DMS153 treated with DMSO at 0.1 percent for 48 hours (cell line): ENCODE results near the gene GATA3.

Experiments
- DNase-seq: peaks from one replicate; lab custom pipeline; 2025; ENCODE audit not compliant: unreplicated experiment; lab: John Stamatoyannopoulos, UW

The GATA3 gene

DNA sequence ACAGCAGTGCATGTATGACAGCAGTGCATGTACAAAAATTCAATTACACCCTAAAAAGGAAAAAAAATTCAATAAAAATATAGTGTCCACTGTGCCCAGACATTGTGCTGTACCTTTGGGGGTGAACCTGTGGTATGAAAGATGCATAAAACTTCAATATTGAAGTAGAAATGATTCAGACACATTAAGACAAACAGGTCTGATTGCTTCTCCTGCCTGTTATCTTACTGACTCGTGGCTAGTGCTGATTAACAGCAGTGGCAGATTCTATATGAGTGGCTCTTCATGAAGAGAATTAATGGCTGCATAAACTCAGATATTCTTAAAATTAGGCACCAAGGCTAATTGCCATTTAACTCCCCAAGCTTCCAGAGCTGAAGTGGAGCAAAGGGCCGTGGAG is 37.9 kb downstream of the GATA3 start:
- no peak for DNase-seq

DNA sequence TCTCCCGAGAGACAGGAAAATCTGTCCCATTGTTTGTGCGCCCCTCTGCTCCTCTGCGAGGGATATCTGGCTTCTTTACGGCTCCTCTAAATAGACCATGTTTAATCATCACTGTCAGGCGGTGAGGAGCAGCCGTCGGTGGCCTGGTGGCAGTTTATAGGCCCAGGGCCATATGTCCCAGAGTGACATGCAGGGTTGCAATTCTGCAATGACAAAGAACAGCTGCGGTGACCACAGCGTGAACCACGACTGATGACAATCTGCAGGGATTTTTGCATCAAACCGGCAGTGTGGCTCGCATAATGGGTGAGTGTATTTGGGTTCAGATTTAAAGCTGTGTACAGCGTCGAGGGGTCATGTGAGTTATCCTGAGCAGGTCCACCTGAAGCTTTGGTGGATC is 41.5 kb downstream of the GATA3 start:
- no peak for DNase-seq

DNA sequence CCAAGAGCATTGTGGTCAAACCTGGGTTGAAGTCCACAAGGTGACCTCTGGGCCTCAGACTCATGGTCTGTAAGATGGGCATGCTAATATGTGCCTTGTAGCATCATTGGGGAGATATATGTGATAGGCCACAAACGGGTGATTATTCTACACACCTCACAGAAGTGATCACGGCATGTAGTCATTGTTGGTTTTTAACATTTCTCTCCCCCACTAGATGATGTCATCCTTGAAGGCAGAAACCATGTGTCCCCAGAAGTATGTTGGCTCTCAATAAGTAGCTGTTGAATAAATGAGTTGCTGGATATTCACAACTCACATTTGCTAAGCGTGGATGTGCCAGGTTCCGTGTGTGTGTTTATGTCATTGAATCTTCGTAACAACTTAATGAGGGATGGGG is 42.4 kb downstream of the GATA3 start:
- DNase-seq = no peak

DNA sequence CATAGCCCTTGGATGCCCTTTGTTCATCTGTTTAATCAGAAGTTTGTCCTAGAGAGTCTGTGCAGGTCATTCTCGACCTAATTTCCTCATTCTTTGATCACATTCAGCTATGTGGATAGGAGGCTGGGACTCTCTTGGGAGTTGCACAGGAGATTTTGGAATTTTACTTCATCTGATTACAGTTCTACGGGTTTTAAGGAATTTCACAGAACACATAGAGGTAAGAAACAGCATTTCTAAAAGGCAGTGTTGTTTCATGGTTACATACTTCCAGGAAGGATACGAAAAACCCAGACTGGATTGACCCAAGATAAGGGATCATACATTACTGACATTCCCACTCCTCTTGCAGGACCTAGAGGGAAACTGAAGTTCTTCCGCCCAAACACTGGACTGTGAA is 45.9 kb downstream of the GATA3 start:
- DNase-seq = no peak

DNA sequence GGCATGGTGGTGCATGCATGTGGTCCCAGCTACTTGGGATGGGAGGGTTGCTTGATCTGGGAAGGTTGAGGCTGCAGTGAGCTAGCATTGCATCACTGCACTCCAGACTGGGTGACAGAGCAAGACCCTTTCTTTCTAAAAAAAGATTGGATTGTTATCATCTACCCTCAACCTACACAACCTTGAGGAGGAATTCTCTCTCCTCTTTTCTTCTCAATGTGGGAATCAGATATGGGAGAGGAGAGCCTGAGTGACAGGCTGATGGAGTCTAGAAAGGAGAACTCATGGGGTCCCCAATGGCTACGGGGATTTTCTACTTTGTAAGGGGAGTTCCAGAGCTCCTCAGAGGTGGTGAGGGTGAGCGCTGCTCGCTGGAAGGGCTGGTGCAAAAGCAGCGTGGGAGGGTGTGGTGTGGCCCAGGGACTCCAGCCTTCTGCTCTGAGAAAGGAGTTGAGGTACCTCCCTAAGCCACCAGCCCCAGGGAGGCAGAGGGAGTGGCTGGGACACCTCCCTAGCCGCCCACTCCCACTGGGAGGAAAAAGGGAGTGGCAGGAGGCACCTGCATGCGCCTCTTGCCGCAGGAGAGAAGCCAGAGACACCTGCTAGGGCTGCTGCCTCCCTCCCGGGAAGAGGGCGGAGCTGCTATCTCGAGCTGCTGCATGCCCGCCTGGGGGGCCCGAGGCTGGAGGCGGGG is 48.4 kb downstream of the GATA3 start:
- no peak for DNase-seq

DNA sequence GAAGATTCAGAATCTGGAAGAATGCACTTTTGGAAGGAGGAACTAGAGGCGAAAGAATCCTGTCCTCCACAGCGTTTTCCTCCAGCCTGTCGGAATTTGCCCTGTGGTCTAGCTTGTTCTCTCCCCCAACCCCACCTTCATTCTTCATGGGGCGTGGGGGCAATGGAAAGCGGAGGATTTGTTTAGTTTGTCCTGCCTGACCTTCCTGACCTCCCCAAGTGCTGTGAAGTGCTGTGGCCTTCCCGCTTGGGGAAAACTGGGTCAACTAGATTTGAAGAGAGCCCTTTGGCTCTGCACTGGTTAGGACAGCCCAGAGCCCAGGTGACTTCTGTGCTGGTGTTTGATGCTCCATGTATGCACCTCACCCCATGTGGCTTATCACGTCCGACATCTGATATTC is 49.1 kb downstream of the GATA3 start:
- DNase-seq = no peak

DNA sequence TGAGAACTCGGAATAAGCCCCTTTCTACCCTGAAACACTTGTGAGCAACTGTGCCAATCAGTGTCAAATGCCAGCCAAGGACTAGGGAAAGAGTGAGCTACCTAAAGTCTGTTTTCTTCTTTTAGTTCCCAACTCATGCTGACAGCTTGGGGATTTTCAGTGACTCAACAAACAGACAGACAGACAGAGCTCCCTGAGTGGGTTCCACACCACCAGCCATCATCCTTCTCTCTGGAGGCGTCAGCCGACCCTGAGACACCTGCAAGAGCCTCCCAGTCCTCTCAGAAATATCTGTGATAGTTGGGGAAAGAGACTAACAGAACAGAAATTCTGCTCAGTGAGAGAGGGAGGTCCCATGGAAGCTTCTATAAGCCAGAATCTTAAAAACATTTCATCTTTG is 49.5 kb downstream of the GATA3 start:
- DNase-seq = no peak

DNA sequence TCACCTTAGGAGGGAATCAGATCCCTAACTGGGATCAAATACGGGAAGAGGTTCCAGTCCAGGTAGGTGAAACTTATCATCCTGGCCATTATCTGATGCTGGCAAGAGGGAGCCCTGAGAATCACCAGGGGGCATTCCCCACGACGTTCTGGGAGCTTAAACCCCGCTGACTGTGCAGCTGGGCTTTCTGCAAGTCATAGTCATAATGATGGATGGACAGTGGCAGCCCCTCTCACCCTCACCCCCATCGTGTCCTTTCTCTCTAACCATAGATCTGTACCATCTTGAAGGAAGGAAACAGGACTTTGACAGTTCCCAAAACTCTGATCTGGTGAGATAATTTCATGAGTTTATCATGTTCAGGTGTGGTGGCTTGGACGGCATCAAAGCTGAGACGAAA is 50.2 kb downstream of the GATA3 start:
- no peak for DNase-seq

DNA sequence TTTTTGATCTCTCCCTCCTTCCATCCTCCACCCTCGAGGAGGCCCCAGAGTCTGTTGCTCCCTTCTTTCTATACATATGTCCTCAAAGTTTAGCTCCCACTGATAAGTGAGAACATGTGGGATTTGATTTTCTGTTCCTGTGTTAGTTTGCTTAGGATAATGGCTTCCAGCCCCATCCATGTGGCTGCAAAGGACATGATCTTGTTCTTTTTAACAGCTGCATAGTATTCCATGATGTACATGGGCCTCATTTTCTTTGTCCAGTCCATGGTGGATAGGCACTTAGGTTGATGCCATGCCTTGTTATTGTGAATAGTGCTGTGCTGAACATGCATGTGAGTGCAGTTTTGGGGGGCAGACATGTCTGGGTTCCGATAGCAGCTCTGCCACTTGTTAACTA is 51.4 kb downstream of the GATA3 start:
- DNase-seq = no peak

DNA sequence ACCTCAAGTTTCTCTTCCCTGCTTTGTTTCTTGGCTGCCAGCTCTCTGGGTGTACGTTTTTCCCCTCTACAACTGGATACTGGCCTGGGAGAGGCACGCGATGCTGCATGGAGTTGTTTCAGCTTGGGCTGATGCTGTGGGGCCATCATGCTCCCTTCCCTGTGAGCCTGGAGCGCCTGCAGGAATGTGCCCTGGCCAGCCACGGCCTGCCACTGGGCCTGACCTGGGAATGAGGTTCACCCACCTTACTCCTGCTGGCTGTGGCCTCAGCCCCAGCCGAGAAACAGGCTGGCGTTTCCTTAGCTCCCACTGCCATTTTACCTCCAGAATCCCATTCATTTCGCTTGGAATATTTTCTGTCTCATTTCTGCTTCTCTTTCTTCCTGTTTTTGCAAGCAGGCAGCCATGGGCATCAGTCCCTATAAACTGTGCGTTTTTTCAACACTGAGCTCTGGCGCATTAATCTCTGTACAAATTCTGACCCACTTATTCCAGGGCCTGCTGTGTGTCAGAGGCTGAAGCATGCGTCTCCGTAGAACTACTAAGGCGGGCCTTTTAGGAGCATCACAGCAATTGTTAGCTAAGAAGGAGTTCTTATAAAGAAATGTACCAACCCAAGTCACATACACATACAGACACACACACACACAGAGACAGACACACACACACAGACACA is 57.9 kb downstream of the GATA3 start:
- no peak for DNase-seq

DNA sequence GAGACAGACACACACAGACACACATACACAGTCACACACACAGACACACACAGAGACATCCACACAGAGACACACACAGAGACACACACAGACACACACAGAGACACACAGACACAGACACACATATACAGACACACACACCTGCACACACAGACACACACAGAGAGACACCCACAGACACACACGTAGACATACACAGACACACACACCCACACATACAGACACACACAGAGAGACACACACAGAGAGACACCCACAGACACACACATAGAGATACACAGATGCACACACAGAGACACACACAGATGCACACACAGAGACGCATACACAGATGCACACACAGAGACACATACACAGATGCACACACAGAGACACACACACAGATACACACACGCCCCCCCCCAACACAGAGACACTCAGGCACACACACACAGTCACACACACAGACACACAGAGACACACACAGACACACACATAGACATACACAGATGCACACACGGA is 58.5 kb downstream of the GATA3 start:
- DNase-seq = no peak

DNA sequence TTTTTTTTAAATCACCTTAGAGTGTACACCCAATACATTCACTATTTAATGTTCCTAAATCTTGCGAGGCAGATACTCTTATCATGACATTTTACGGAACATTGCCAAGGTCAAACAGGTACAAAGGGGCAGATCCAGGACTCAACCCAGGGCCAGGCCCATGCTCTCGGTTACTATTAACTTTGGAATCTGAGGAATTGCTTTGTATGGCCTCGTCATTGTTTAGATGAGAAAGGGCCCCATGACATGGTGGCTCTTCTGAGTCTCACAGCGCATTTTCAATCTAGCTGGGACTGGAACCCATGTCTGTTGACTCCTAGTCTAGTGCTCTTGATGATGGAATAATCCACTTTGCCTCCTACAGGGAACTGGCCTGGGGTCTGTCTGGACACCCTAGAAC is 59.1 kb downstream of the GATA3 start:
- no peak for DNase-seq

DNA sequence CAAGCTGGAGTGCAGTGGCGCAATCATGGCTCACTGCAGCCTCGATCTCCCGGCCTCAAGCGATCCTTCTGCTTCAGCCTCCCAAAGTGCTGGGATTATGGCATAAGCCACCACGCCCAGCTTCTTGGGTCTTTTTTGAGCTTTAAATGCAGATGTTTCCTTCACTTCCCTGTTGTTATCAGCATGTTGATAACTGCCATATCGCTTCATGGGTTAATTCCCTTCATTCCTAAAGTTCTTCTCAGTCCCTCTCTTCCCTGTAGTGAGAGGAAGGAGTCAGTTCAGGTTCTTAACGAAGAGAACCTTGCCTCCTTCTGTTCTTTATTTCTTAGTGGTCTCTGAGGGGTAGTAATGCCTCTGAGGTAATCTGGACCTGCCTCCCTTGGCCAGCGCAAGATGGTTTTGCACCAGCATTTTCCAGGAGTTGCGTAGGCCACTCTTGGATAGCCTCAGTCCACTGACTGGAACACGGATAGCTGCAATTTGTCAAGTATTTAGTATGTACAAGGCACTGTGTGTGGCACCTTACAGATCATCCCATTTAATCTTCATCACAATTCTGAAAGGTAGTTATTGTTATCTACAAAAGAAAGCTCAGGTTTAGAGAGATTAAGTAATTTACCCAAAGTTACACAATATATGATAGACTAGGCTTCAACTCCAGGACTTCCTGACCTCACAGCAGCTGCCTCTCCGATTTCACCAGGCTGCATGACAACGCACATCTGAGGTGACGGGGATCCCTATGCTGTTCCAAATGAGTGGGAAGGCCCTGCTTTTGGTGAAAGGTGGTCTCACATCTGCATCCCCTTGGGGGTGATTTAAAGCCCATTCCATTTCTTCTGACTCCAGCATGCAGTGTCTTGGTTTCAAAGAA is 60.5 kb downstream of the GATA3 start:
- no peak for DNase-seq

DNA sequence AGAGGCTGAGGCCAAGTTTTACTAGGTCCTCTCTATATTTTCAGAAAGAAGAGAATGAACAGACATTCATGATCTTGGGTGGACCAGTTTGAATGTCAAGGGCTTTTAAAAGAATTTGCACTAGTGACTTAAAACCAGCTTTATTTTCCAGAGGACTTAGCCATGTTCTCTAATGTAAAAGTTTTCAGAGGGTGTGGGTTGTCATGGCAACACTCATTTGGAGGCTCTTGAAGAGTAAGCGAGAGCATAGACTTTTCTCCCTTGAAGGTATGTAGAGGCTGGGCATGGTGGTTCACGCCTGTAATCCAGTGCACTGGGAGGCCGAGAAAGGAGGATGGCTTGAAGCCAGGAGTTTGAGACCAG is 61.1 kb downstream of the GATA3 start:
- DNase-seq = no peak

DNA sequence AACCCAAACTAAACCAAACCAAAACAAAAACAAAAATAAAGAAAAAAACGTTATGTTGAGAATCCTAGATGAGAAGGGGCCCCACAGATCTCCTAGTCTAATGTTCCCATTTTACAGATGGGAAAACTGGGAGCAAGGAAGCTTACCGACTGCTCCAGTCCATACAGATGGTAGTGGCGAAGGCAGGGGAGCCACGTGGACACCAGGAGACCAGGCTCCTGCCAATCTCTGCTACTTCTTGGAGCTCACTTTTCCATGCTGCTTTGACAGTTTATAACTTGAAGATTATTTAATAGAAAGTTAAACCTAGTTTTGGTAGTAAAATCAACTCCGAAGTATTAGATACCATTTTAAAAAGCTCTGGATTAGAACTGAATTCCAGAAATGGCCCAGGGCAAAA is 62.0 kb downstream of the GATA3 start:
- no peak for DNase-seq

DNA sequence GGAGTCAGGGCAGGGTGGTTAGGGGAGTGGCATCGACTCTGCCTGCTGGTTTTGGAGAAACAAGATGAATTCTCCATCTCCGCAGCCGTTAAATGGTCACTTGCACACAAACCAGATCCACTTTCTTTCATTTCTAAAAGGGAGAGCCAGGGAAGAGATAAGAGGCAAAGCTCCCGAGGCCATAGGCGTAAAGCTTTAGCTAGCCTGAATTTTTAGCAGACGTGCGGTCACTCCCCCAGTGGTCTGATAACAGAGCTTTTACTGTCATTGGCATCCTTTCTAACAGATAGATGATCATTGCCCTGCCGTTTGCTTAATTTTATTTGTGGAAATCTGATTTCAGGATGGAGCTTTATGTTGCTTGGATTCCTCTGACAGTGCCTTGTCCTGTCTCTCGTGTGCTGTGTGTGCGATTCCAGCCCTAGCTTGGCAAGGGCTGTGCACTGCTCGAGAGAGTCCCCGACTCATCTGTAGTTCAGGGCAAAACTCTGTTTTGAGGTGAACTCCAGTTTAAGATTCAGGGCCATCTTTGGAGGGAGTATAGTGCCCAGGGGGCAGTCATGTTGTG is 62.5 kb downstream of the GATA3 start:
- no peak for DNase-seq

DNA sequence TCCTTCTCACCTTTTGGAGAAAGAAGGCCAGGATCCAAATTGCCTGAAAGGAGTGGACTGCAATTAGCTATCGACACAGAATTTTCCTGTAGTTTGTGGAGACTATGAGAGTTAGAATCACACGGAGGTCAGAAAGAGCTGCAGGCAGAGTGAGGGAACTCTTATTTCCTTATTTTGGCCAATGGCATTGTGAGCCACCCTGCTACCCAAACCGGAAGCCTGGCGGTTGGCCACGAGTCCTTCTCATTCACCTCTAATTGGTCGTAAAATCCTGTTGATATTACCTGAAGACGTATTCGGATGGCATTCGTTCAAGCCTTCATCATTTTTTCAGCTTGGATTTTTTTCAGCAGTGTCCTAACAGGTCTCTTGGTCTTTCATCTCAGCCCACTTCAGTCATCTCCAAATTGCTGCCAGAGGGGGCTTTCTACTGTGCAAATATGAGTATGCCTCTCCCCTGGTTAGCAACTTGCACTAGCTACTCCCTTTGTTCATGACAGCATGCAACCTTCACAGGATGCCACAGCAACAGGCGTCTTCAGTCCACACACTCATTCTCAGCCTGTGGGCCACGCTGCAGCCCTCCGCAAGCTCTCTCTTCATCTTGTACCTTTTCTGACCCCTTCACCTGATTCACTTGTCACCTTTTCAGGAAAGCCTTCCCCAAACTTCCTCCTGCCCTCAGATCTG is 66.9 kb downstream of the GATA3 start:
- DNase-seq = no peak

DNA sequence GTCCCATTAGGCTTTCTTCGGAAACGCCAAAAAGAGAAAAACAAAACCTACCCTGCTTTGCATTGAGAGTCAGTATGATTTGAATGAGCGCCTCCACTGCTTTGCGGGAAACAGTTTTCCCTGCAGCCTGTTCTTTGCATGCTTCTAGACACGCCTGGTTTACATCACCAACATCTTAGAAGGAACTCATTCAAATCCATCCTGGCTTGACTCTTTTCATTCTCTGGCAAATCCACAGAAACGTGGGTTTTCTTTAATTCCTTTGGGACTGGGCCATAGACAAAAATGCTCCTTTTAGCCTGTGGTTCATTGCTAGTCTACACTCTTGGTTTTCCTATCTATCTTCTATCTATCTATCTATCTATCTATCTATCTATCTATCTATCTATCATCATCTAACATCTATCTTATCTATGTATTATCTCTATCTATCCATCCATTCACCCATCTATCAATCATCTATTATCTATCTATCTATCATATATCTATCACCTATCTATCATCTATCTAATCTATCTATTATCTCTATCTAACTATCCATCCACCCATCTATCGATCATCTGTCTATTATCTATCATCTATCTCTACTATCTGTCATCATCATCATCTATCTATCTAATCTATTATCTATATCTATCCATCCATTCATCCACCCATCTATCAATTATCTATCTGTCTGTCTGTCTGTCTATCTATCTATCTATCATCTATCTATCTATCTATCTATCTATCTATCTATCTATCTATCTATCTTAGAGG is 68.3 kb downstream of the GATA3 start:
- DNase-seq = no peak

DNA sequence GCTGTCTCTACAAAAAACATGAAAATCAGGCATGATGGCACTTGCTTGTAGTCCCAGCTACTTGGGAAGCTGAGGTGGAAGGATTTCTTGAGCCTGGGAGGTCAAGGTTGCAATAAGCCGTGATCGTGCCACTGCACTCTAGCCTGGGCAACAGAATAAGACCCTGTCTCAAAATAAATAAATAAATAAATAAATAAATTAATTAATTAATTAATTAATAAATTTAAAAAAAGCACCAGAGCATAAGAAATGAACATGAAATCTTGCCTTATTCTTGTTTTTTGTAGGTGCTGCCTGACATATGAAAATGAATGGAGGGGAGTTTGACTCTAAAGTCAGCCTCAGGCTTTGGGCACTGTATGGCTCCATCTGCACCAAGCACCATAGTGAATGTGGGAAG is 69.9 kb downstream of the GATA3 start:
- DNase-seq = no peak
